NCI-H2171 (cell line): ENCODE data around the gene IFNA10.
"Not testable (repeated sequence)": the region's sequence is repeated elsewhere in the genome, so short reads cannot be mapped to it uniquely, and the experiment has no call there.

Experiments
- DNase-seq: peaks from one replicate; lab custom pipeline; 2025; lab: John Stamatoyannopoulos, UW

The IFNA10 gene

DNA sequence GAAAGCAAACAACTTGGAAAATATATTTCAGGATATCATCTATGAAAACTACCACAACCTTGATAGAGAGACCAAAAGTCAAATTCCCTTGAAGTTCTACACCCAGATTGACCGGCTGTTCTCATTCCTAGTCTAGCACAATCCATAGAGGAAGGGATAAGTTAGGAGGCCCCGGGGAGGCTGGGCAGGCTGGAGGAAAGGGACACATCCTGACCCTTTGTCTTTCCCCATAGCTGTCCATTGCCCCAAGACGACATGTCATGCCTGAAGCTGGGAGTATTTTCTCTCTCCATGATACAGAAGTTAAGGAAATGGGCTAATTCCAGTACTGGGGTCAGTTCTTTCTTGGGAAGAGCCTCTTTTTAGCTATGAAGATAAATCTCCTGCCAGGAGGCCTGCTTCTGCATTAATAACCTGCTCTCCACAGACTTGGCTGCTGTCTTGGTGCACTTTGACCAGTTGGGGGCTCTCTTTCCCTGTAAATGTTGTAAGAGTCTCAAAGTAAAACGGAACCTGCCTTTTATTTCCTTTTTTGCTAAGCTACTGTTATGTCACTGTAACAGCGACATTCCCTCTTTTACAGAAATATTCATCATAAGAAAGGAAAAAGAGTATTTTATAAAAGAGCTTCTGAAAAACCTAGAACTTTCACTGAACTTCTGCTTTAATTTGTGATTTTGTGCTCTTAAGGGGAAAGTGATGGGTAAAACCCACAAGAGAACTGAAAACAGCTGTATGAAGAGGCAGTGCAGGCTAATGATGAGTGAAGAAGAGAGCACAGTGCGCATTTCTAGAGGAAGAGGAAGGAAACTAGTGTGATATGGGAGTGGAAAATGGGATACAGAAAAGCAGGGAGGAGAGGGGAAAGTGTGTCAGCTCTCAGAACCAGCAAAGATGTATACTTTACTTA is 11.8 kb downstream of the IFNA10 start:
- DNase-seq = not testable (repeated sequence)

- DNase-seq = not testable (repeated sequence)
Measured at GRCh38 chr9:21187487-21187886, 19.5 kb downstream of the IFNA10 start, which contains the start of gene IFNA4. TSS of gene IFNA4 (minus strand) at chr9:21187587. CDS start at chr9:21187531, 56 bp downstream.

DNA sequence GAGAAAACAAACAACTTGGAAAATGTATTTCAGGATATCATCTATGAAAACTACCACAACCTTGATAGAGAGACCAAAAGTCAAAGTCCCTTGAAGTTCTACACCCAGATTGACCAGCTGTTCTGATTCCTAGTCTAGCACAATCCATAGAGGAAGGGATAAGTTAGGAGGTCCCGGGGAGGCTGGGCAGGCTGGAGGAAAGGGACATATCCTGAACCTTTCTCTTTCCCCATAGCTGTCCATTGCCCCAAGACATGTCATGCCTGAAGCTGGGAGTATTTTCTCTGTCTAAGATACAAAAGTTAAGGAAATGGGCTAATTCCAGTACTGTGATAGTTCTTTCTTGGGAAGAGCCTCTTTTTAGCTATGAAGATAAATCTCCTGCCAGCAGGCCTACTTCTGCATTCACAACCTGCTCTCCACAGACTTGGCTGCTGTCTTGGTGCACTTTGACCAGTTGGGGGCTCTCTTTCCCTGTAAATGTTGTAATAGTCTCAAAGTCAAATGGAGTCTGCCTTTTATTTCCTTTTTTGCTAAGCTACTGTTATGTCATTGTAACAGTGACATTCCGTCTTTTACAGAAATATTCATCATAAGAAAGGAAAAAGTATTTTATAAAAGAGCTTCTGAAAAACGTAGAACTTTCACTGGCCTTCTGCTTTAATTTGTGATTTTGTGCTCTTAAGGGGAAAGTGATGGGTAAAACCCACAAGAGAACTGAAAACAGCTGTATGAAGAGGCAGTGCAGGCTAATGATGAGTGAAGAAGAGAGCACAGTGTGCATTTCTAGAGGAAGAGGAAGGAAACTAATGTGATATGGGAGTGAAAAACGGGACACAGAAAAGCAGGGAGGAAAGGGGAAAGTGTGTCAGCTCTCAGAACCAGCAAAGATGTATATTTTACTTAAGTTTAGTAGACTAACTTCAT is 23.9 kb downstream of the IFNA10 start:
- not testable (repeated sequence) for DNase-seq

GRCh38 chr9:21174671-21175070 is 32.3 kb downstream of the IFNA10 start:
- no peak for DNase-seq

GRCh38 chr9:21172156-21172555 is 34.8 kb downstream of the IFNA10 start:
- DNase-seq = no peak

DNA sequence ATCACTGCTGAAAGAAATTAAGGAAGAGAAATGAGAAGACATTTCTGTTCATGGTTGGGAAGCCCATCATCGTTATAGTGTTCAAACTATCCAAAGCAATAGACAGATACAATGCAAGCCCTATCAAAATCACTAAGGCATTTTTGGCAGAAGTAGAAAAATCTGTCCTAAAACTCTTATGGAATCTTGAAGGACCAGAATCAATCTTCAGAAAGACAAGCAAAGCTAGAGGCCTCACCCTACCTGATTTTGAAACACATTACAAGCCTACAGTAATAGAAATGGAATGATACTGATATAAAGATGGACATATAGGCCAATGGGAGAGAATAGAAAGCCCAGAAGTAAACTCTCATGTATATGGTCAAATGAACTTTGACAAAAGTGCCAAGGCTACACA is 35.6 kb downstream of the IFNA10 start:
- no peak for DNase-seq

DNA sequence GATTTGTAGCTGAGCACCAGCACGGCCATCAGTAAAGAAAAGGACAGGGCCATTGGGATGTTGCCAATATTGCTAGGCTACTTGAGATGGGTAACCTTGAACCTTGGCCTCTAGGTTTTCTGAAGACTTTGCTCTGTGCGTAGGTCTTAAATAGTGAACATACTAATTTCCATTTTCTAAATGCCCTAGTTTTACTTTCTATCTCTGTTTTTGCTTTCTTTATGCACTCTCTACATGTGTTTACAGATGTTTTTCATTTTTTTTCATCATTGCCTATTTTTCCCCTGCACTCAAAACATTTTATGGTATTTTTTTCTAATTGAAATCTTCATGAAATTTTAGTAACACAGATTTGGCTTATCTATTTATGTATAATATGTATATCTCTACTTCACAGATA is 40.4 kb downstream of the IFNA10 start, which contains the start of gene IFNA21:
Gene IFNA21, minus strand, starts transcription at position 101 of the 400 bp plus-strand sequence. Its CDS starts 48 bp downstream, at position 53.
- DNase-seq = not testable (repeated sequence)

GRCh38 chr9:21165516-21165915 is 41.4 kb downstream of the IFNA10 start:
- no peak for DNase-seq

GRCh38 chr9:21160178-21160577 is 46.8 kb downstream of the IFNA10 start:
- DNase-seq = no peak
